IMR-90 (cell line): ENCODE results near the gene SYNE3. TPM values are rescaled to one million over a fixed set of nuclear protein-coding genes. Genes with fewer than 3 reads are reported as not detected.

Experiments
- ATAC-seq: fragments of 200-7000 bp; cut with Tn5 transposase; 2 replicates; pipeline ENCODE4 v1.9.1; 2020; ENCODE audit warnings: low read depth, mild to moderate bottlenecking, moderate library complexity
- BruUV-seq: library from RNA; stranded (reverse); fragments of 400-500 nt; replicated peaks from 2 replicates; lab custom pipeline; 2021; lab: Mats Ljungman, UMichigan
- CTCF ChIA-PET: fragments of 300-600 bp; formaldehyde crosslinking; extraction: SDS; loops from one replicate; lab custom pipeline; 2021; ENCODE audit warnings: antibody characterized with exemption; lab: Yijun Ruan, JAX
- POLR2A ChIA-PET: fragments of 300-600 bp; sonication (Branson Sonifier 250); formaldehyde crosslinking; loops from one replicate; lab custom pipeline; 2022; ENCODE audit warnings: antibody characterized with exemption; ENCODE audit not compliant: unreplicated experiment; lab: Charles Lee
- DNase-seq: peaks from one replicate; pipeline ENCODE4 v3.0.0; 2013
- H2AFZ ChIP-seq: replicated peaks from 2 replicates; pipeline ENCODE3; 2013; ENCODE audit warnings: low read length, mild to moderate bottlenecking; ENCODE audit not compliant: poor library complexity
- H2AK5ac ChIP-seq: 2 replicates; pipeline ENCODE4 v1.6.1; 2013; ENCODE audit warnings: low read depth, low read length, inconsistent platforms
- H2AK9ac ChIP-seq: replicated peaks from 2 replicates; pipeline ENCODE3; 2013; ENCODE audit warnings: mild to moderate bottlenecking, low read depth, low read length, moderate library complexity; ENCODE audit not compliant: poor library complexity
- H2BK120ac ChIP-seq: 2 replicates; pipeline ENCODE4 v1.6.1; 2013; ENCODE audit warnings: low read depth, low read length, inconsistent platforms
- H2BK15ac ChIP-seq: 3 replicates; pipeline ENCODE4 v1.6.1; 2013; ENCODE audit warnings: low read depth, low read length, inconsistent platforms
- H2BK20ac ChIP-seq: 2 replicates; pipeline ENCODE4 v1.6.1; 2013; ENCODE audit warnings: low read depth, mild to moderate bottlenecking, inconsistent platforms, low read length, moderate library complexity
- H2BK5ac ChIP-seq: 2 replicates; pipeline ENCODE4 v1.6.1; 2013; ENCODE audit warnings: mild to moderate bottlenecking, low read depth, low read length, inconsistent platforms; ENCODE audit not compliant: poor library complexity, severe bottlenecking
- H3K14ac ChIP-seq: replicated peaks from 2 replicates; pipeline ENCODE4 v1.6.1; 2013; ENCODE audit warnings: low read depth, low read length, inconsistent platforms
- H3K18ac ChIP-seq: 2 replicates; pipeline ENCODE4 v1.6.1; 2013; ENCODE audit warnings: low read depth, low read length, control low read depth
- H3K23ac ChIP-seq: 2 replicates; pipeline ENCODE4 v1.6.1; 2013; ENCODE audit warnings: low read depth, low read length, inconsistent platforms
- H3K27ac ChIP-seq: 2 replicates; pipeline ENCODE4 v1.5.1; 2013; ENCODE audit warnings: mild to moderate bottlenecking, control low read depth, low read length; ENCODE audit not compliant: insufficient read depth
- H3K27me3 ChIP-seq: 2 replicates; pipeline ENCODE4 v1.6.1; 2013; ENCODE audit warnings: low read length; ENCODE audit not compliant: control insufficient read depth, insufficient read depth
- H3K36me3 ChIP-seq: 2 replicates; pipeline ENCODE4 v1.6.1; 2013; ENCODE audit warnings: low read length, mixed read lengths; ENCODE audit not compliant: control insufficient read depth, insufficient read depth
- H3K4ac ChIP-seq: 2 replicates; pipeline ENCODE4 v1.6.1; 2013; ENCODE audit warnings: low read depth, low read length, inconsistent platforms
- H3K4me1 ChIP-seq: 2 replicates; pipeline ENCODE4 v1.6.1; 2013; ENCODE audit warnings: low read length, mixed read lengths; ENCODE audit not compliant: control insufficient read depth, insufficient read depth
- H3K4me2 ChIP-seq: 2 replicates; pipeline ENCODE4 v1.6.1; 2013; ENCODE audit warnings: low read depth, mild to moderate bottlenecking, control low read depth, low read length, moderate library complexity
- H3K4me3 ChIP-seq: 2 replicates; pipeline ENCODE4 v1.5.1; 2013; ENCODE audit warnings: low read depth, mild to moderate bottlenecking, control low read depth, low read length, moderate library complexity; ENCODE audit not compliant: insufficient read depth
- H3K56ac ChIP-seq: 2 replicates; pipeline ENCODE4 v1.6.1; 2013; ENCODE audit warnings: low read length, inconsistent platforms; ENCODE audit not compliant: insufficient read depth; ENCODE audit errors: extremely low read depth
- H3K79me1 ChIP-seq, 2 experiments: 2 replicates each; pipeline ENCODE4 v1.6.1; 2013; ENCODE audit warnings: low read length in 2 of 2, inconsistent platforms in 1 of 2, low read depth in 1 of 2
- H3K9ac ChIP-seq: 2 replicates; pipeline ENCODE4 v1.6.1; 2013; ENCODE audit warnings: low read depth, low read length, control low read depth
- H3K9me1 ChIP-seq: 2 replicates; pipeline ENCODE4 v1.6.1; 2013; ENCODE audit warnings: low read length, inconsistent platforms; ENCODE audit not compliant: insufficient read depth
- H3K9me3 ChIP-seq: 2 replicates; pipeline ENCODE4 v1.6.1; 2013; ENCODE audit warnings: low read length; ENCODE audit not compliant: control insufficient read depth, insufficient read depth
- H4K20me1 ChIP-seq: 2 replicates; pipeline ENCODE4 v1.6.1; 2013; ENCODE audit warnings: low read length, inconsistent platforms; ENCODE audit not compliant: insufficient read depth
- H4K5ac ChIP-seq: 2 replicates; pipeline ENCODE4 v1.6.1; 2013; ENCODE audit warnings: mild to moderate bottlenecking, low read depth, low read length, control low read depth
- H4K8ac ChIP-seq, 2 experiments: 2 replicates each; pipeline ENCODE4 v1.6.1; 2013; ENCODE audit warnings: low read depth in 2 of 2, low read length in 2 of 2, control low read depth in 1 of 2, inconsistent platforms in 1 of 2
- H4K91ac ChIP-seq: 2 replicates; pipeline ENCODE4 v1.6.1; 2013; ENCODE audit warnings: low read depth, low read length, inconsistent platforms; ENCODE audit not compliant: insufficient read depth
- CEBPB ChIP-seq: IDR thresholded peaks from 2 replicates; pipeline ENCODE4 v1.6.1; 2012; ENCODE audit warnings: low read depth, low read length, improper control_type of control experiment
- WGBS, 2 experiments: methylation state at CpG; one replicate each; pipeline versions ENCODE4 v1.1.5 to v1.1.7; 2013; ENCODE audit warnings: missing lambda C conversion rate in 2 of 2; ENCODE audit not compliant: insufficient read length in 1 of 2; ENCODE audit errors: extremely low coverage in 2 of 2; 5-methylcytosine and 5-hydroxymethylcytosine counted together
- dilution Hi-C: fragments of 300-500 bp; cut with HindIII; formaldehyde crosslinking; loops from one replicate; pipeline ENCODE4 v1.14.3; 2018; ENCODE audit warnings: low sequenced_read_pairs; ENCODE audit not compliant: unreplicated experiment
- in situ Hi-C: fragments of 300-500 bp; cut with MboI; formaldehyde crosslinking; loops from 3 replicates; pipeline ENCODE4 v1.14.3; 2019; ENCODE audit warnings: low sequenced_read_pairs, inconsistent platforms, mixed read lengths
- intact Hi-C: fragments of 100-400 bp; cut with micrococcal nuclease; formaldehyde crosslinking; loops from 2 replicates; pipeline ENCODE4 v1.10.0; 2022
- polyA plus RNA-seq, 3 experiments: library from polyadenylated mRNA; depleted of rRNA; stranded (reverse); fragments of >200 nt; gene quantifications; 2 replicates each; pipeline ENCODE4 v1.2.3, GENCODE V29; 2012; ENCODE audit warnings: low replicate concordance in 1 of 3
- total RNA-seq: library from RNA; depleted of rRNA; stranded (reverse); fragments of >200 nt; gene quantifications from 2 replicates; pipeline ENCODE4 v1.2.3, GENCODE V29; 2012
- TF ChIP-seq, protein P1 (sequence below): conservative IDR thresholded peaks from 2 replicates; pipeline ENCODE4 v1.5.1; 2012; ENCODE audit warnings: mild to moderate bottlenecking, low read depth, low read length, improper control_type of control experiment
- TF ChIP-seq, protein P2 (sequence below): fragments of 150-350 bp; IDR thresholded peaks from 2 replicates; pipeline ENCODE4 v1.6.1; 2016; ENCODE audit warnings: low read depth, mild to moderate bottlenecking, low read length, moderate library complexity, borderline replicate concordance

The SYNE3 gene
- total and polyA plus RNA-seq, 2 of the 4 experiments (the other 2 are of a cell fraction) = 2.9 to 5.0 TPM

DNA sequence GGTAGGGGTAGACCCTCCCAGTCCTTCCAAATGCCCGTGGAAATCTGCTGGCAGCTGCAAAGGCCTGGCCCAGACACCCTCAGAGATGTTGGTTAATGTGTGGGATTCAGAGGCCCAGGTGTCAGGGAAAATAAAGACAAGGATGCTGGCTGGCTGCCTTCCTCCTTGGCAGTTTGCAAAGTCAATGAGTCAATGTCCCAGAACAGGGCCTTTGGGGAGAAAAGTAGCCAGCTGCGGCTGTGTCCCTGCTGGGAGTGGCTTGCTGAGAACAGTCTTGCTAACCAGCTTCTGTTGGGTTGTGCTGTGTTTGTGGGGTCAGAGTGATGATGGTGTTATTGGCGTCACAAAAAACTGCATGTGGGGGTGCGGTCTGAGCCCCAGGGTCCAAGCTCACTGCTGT, 47.6 kb upstream of the SYNE3 start (continued):
- TF ChIP-seq, protein P1, sequence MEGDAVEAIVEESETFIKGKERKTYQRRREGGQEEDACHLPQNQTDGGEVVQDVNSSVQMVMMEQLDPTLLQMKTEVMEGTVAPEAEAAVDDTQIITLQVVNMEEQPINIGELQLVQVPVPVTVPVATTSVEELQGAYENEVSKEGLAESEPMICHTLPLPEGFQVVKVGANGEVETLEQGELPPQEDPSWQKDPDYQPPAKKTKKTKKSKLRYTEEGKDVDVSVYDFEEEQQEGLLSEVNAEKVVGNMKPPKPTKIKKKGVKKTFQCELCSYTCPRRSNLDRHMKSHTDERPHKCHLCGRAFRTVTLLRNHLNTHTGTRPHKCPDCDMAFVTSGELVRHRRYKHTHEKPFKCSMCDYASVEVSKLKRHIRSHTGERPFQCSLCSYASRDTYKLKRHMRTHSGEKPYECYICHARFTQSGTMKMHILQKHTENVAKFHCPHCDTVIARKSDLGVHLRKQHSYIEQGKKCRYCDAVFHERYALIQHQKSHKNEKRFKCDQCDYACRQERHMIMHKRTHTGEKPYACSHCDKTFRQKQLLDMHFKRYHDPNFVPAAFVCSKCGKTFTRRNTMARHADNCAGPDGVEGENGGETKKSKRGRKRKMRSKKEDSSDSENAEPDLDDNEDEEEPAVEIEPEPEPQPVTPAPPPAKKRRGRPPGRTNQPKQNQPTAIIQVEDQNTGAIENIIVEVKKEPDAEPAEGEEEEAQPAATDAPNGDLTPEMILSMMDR = no peak

DNA sequence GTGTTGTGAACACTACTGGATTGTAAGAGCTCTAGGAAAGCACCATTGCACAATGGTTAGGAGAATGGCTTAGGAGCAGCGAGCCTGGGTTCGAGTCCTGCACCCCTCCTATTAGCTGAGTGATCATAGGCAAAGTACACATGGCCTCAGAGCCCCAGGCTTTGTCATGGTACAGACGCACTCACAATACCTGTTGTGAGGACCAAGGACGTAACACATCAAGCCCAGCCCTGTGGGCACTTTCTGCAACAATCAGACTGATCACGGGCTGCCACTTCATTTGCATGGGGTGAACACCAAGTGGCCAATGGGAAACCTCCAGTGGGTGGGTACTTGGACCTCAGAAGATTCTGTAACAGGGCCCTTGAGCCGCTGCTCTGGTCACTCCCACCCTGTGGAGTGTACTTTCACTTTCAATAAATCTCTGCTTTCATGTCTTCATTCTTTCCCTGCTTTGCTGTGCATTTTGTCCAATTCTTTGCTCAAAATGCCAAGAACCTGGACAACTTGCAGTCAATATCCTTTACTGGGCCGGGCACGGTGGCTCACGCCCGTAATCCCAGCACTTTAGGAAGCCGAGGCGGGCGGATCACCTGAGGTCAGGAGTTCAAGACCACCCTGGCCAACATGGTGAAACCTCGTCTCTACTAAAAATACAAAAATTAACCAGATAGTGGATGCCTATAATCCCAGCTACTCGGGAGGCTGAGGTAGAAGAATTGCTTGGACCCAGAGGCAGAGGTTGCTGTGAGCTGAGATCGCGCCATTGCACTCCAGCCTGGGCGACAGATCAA, 46.6 kb upstream of the SYNE3 start:
- DNase-seq = peak; percentile 16
- H3K4me1 ChIP-seq = no peaks in the 10 kb centered on the region
- H2BK20ac ChIP-seq = no peak overlapping the region
- no peak overlapping the region for H3K14ac ChIP-seq
- H3K9me1 ChIP-seq = no peaks in the 10 kb centered on the region; the same call in 1 of the 2 replicates
- no TSS peak for BruUV-seq
- no peaks in the 10 kb centered on the region for H4K20me1 ChIP-seq
- peaks cover 9% of the 10 kb centered on the region for H3K27me3 ChIP-seq
- H2BK120ac ChIP-seq = no peak overlapping the region
- CTCF ChIA-PET = interaction anchor here (0.8 to 1.2 kb wide), 2 partner anchors 211 to 431 kb away, joined by 4 read pairs; no protein-coding TSS in a partner anchor
- dilution Hi-C loops = loop anchor here (25.0 kb wide), 1 partner anchor 224 kb away; no protein-coding TSS in a partner anchor
- H3K56ac ChIP-seq = no peak overlapping the region
- H3K23ac ChIP-seq = no peak overlapping the region
- no peaks in the 10 kb centered on the region for H3K79me1 ChIP-seq
- H2BK15ac ChIP-seq = no peak overlapping the region
- H3K4ac ChIP-seq = no peak overlapping the region
- no peak overlapping the region for H3K9ac ChIP-seq
- no peaks in the 10 kb centered on the region for H3K9me3 ChIP-seq
- H2AFZ ChIP-seq = no peak overlapping the region
- H2AK5ac ChIP-seq = no peak overlapping the region
- H3K36me3 ChIP-seq = no peaks in the 10 kb centered on the region
- H3K18ac ChIP-seq = no peak overlapping the region
- no peak overlapping the region for H4K5ac ChIP-seq
- peak overlapping the region; percentile 15 for H3K4me2 ChIP-seq
- H3K27ac ChIP-seq = no peak overlapping the region
- in situ Hi-C loops = loop anchor here (5.0 to 25.0 kb wide), 2 partner anchors 209 to 849 kb away; no protein-coding TSS in a partner anchor
- H4K8ac ChIP-seq = no peak overlapping the region
- TF ChIP-seq, protein P2, sequence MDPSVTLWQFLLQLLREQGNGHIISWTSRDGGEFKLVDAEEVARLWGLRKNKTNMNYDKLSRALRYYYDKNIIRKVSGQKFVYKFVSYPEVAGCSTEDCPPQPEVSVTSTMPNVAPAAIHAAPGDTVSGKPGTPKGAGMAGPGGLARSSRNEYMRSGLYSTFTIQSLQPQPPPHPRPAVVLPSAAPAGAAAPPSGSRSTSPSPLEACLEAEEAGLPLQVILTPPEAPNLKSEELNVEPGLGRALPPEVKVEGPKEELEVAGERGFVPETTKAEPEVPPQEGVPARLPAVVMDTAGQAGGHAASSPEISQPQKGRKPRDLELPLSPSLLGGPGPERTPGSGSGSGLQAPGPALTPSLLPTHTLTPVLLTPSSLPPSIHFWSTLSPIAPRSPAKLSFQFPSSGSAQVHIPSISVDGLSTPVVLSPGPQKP = no peak
- 0 out of 2 replicates have a peak, but pooled peaks have one; percentile 4 for TF ChIP-seq CEBPB
- peak overlapping the region; percentile 3; the same call in 1 of the 2 replicates for H3K4me3 ChIP-seq
- H4K91ac ChIP-seq = no peak overlapping the region
- H2BK5ac ChIP-seq = no peak overlapping the region
- H2AK9ac ChIP-seq = no peak overlapping the region
- POLR2A ChIA-PET = no interaction called here
- 77% methylated on average over 6 of the region's 18 CpGs; no CpG with 5 or more reads in 1 of the 2 experiments for WGBS, 2 experiments
- peak; percentile 67 for ATAC-seq
- intact Hi-C loops = loop anchor here (10.0 kb wide), 1 partner anchor 862 kb away; no protein-coding TSS in a partner anchor
